Activated T-cell treated with anti-CD3 and anti-CD28 coated beads for 4 hours (primary cell): ENCODE measurements around the gene LTB4R.
A peak's percentile ranks its signal among the peaks of the same experiment; 100 is the strongest.

Source experiments
- DNase-seq: peaks from one replicate; pipeline ENCODE4 v3.0.0-alpha.2; 2020

The LTB4R gene, protein sequence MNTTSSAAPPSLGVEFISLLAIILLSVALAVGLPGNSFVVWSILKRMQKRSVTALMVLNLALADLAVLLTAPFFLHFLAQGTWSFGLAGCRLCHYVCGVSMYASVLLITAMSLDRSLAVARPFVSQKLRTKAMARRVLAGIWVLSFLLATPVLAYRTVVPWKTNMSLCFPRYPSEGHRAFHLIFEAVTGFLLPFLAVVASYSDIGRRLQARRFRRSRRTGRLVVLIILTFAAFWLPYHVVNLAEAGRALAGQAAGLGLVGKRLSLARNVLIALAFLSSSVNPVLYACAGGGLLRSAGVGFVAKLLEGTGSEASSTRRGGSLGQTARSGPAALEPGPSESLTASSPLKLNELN

DNA sequence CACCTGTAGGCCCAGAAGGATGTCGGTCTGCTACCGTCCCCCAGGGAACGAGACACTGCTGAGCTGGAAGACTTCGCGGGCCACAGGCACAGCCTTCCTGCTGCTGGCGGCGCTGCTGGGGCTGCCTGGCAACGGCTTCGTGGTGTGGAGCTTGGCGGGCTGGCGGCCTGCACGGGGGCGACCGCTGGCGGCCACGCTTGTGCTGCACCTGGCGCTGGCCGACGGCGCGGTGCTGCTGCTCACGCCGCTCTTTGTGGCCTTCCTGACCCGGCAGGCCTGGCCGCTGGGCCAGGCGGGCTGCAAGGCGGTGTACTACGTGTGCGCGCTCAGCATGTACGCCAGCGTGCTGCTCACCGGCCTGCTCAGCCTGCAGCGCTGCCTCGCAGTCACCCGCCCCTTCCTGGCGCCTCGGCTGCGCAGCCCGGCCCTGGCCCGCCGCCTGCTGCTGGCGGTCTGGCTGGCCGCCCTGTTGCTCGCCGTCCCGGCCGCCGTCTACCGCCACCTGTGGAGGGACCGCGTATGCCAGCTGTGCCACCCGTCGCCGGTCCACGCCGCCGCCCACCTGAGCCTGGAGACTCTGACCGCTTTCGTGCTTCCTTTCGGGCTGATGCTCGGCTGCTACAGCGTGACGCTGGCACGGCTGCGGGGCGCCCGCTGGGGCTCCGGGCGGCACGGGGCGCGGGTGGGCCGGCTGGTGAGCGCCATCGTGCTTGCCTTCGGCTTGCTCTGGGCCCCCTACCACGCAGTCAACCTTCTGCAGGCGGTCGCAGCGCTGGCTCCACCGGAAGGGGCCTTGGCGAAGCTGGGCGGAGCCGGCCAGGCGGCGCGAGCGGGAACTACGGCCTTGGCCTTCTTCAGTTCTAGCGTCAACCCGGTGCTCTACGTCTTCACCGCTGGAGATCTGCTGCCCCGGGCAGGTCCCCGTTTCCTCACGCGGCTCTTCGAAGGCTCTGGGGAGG is at the start of gene LTB4R:
Gene LTB4R (plus strand): TSS at position 857 of the 959 bp plus-strand sequence. CDS start 4,150 bp downstream, outside the sequence.
- DNase-seq = peak; percentile 31

- no peak for DNase-seq
These were observed 49.4 kb upstream of the LTB4R start for GRCh38 chr14:24261969-24262327.

DNA sequence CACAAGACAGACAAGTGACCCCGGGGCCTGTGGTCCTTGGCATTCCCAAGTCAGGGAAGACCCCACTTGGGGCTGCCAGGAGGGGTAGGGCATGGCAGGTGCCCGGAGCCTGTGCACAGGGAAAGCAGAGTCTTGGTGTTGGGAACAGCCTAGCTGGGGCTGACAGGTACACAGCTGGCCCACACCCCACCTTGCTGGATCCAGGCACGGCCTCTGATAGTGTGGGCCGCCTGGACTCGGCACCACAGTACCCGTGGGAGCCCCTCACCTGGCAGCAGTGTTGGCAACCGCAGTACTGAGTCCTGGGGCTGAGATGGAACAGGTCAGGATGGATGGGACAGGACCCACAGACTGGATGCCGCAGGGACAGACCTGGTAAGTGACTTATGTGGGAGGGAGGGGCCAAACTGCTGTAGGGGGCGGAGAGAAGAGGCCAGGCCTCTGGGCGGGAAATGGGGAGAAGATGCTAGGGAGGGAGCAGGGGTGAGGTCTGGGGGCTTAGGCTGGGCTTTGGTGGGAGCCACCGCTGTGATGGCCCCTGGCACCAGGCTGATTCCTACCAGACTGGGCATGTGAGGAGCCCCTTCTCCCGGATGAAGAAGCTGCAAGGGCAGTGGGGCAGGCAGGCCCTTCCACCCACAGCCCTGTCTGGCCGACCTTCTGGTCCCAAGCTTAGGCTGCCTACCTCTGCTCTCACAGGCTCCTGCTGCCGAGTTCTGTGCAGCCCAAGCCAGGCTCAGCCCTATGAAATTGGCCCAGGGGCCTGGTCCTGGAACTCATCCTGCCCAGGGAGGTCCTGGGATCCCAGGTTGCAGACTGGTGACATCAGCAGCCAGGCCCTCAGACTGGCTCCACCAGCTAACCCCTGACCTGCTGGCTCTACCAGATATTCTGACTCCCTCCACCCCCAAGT is 48.2 kb upstream of the LTB4R start, which contains the start of gene TGM1:
Gene TGM1 (minus strand): TSS at position 357 of the 913 bp plus-strand sequence. CDS start 825 bp downstream, outside the sequence.
- no peak for DNase-seq

- DNase-seq = no peak
These were observed 47.5 kb upstream of the LTB4R start for GRCh38 chr14:24263848-24264247.

- DNase-seq = no peak
These were observed 47.0 kb upstream of the LTB4R start for GRCh38 chr14:24264298-24264697.

DNA sequence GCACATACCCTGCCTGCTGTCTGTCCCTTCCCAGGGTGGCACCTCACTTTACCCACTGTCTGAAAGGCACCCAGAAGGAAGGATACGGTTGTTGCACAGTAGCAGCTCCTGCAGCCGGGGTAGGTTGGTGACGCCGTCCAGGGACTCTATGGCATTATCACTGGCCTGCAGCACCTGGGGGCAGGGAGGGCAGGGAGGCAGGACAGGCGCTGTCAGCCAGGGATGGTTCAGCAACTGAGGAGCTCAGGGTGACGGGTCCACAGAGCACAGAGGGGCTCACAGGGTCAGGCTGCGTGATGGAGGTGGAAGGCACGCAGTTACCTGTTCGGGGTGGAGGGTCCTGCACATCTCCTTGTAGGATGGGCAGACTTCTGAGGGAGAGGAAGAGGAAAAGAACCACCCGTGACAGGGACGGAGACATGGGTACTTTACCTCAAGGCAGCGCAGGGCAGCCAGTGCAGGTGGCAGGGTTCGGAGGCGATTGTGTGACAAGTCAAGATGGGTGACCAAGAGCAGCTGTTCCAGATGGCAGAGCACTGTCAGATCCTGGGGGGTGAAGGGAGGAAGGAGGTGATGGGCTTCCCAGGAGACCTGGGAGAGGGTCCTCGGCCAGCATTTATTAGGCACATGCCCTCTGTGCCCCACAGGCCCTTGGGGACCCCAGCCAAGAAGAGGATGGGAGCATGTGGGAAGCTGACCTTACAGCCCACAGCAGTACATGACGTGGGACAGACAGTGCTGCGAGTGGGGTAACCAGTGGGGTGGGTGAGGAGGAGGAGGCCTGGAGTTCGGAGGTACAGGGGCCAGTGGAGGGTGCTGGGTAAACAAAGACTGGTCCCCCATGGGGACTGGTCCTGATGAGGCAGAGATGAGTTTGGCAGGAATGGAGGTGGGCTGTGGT is 44.7 kb upstream of the LTB4R start:
- no peak for DNase-seq

- DNase-seq = no peak
These were observed 43.8 kb upstream of the LTB4R start for GRCh38 chr14:24267516-24267915.

GRCh38 chr14:24268225-24268624 is 43.1 kb upstream of the LTB4R start:
- no peak for DNase-seq

- no peak for DNase-seq
These were observed 41.9 kb upstream of the LTB4R start for GRCh38 chr14:24269368-24269767.

- no peak for DNase-seq
These were observed 41.3 kb upstream of the LTB4R start for GRCh38 chr14:24269910-24270536.

DNA sequence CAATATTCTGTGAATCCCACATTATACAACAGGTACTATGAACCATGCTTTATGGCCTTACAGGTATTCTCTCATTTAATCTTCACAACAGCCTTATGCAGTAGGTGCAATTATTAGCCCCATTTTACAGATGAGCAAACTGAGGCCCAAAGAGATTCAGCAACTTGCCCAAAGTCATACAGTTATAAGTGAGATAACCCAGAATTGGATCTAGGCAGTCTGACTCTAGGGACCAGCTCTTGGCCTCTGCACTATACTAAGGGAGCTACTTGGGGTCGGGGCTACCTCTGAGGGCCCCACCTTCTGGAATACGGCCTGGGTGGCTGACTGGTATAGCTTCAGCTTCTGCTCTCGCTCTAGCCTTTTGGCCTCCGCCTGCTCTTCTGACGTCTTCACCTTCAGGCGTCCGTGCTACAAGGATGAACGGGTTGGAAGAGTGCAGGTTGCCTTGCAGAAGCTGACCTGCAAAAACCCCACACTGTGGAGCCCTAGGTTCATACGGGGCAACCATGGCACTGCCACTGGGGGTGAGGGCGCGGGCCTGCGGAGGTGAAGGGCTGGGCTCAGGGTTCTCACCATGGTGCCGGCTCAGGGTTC is 40.7 kb upstream of the LTB4R start:
- DNase-seq = no peak

DNA sequence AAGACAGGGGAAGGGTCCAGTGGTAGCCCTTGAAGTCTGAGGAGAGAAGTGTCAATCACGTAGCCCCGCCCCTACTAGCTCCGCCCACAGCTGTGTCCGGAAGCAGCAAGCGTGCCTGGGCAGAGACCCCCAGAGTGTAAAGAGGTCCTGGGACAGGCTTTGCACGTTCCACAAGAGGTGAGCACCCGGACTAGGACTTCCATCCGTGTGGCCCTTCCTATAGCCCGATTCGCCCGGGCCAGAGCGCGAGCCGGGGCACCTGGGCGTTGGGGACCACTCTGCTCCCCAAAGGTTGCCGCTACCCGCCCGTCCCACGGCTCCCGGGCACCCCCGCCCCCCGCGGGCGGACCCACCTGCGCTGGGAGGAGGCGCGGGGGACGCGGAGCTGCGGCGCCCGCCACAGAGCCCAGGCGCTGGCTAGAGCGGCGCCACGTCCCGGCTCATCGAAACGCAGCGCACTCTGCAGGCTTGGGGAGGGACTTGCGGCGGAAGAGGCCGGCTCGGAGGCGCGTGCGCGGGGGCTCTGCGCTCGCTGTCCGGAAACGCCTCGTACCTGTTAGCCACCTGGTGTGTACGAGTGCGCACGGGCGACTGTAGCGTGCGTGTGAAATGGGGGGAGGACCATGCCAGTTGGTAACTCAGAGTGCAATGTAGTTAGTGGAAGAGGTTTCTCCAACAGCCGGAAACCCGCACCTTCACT is 40.0 kb upstream of the LTB4R start, which contains the start of gene RABGGTA:
Gene RABGGTA (minus strand): TSS at position 464 of the 700 bp plus-strand sequence. CDS start 482 bp downstream, outside the sequence.
- DNase-seq = peak; percentile 77

DNA sequence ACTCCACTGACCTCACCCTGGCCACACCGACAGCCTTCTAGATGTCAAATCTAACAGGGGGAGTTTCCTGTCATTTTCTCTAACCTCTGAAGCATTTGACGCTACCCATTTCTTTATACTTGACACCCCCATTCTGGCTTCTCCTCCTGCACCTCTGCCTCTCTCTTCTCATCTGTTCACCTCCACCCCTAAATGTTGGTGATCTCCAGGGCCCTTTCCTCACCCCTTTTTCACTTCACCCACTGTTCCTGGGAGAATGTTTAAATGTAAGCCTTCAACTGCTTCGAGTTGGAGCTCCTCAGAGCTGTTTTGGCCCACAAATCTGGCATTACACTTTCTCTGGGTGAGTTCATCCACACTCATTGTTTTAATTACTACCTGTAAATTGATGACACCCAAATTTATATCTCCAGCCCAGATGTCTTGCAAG is 39.5 kb upstream of the LTB4R start:
- DNase-seq = no peak

GRCh38 chr14:24272467-24272866 is 38.8 kb upstream of the LTB4R start:
- DNase-seq = no peak

GRCh38 chr14:24273422-24273998 is 37.8 kb upstream of the LTB4R start:
- DNase-seq = no peak

DNA sequence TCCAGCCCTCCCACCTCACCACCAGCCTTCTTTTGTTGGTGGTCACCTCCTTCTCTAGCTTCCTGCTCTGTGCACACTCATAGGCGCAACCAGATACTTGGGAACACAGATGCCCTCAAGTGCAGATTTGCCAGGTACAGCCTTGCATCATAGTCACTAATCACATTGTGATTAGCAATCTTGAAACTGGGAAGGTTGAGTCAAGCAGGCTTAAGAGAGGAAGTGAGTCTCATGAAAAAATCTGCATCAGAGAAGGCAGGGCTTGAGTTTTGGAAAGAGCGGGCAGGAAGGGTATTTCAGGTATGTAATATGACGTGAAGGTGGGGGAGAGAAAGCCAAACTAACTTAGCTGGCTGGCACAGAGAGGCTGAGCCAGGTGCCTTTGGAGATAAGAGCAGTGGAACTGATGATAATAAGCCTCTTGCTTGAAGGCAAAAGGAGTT is 37.2 kb upstream of the LTB4R start:
- peak; percentile 31 for DNase-seq

- no peak for DNase-seq
These were observed 34.2 kb upstream of the LTB4R start for GRCh38 chr14:24277071-24277470.

GRCh38 chr14:24277606-24278321 is 33.5 kb upstream of the LTB4R start:
- no peak for DNase-seq

GRCh38 chr14:24278424-24278823 is 32.9 kb upstream of the LTB4R start:
- DNase-seq = no peak
